ENCODE data around the gene MGAT3.

DNA sequence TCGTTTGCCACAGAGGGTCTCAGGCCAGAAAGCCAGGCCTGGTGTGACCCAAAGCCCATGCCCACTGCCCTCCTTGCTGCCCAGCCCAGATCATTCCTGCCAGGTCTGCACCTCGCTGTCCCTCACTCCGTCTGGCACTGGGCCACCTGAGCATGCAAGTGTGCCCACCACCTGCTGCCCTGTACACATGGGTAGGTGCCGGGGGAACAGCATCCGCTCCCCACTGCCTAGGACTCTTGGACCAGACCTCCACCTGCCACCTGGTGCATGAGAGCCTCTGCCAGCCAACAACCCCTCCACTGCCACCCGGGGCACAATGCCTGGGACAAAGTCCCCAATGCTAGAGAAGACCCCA is 12.5 kb downstream of the MGAT3 start:
- TF ChIP-seq FOXP2 (optimal IDR thresholded peaks at IDR 0.05; ENCODE audit: control extremely low read depth, extremely low read length, insufficient read depth) (no peak), EZH2 (IDR thresholded peaks at IDR 0.05) (no peak)

Measured in SK-N-MC (cell line).